Esophagus squamous epithelium (tissue), 4 donors: Measurements from ENCODE around the gene GSAP.

Experiments
- POLR2A ChIP-seq, 4 donors: fragments of 450-650 bp; IDR thresholded peaks; one replicate each; pipeline ENCODE4 v1.6.1; 2017; ENCODE audit warnings: antibody characterized with exemption in 4 of 4, mild to moderate bottlenecking in 4 of 4, moderate library complexity in 3 of 4
- TF ChIP-seq, protein P1 (sequence below), 6 experiments: fragments of 450-650 bp in 4 of 6; fragments of 200-600 bp in 2 of 6; sonication (generic) in 2 of 6; IDR thresholded peaks; one replicate each; pipeline ENCODE4 v1.5.1; 2016 to 2019; ENCODE audit warnings: antibody characterized with exemption in 6 of 6, mild to moderate bottlenecking in 4 of 6, moderate library complexity in 4 of 6

DNA sequence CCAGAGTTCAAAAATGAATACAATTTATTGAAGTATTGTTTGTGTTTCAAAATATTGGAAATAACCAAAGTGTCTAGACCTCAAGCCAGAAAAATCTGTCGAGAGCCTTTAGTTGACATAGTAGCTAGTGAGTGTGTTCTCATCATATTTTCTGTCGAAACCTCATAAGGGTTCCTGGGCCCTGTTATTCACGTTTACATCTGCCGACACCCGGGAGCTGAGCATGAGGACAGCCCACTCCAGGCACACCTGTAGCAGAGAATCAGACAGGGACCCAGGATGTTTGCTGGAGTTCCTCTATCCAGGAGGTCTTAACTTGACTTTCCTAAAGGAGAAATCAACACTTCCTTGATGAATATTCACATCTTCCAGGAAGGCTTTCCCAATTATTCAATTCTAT is 144.4 kb downstream of the GSAP start:
- TF ChIP-seq, protein P1, sequence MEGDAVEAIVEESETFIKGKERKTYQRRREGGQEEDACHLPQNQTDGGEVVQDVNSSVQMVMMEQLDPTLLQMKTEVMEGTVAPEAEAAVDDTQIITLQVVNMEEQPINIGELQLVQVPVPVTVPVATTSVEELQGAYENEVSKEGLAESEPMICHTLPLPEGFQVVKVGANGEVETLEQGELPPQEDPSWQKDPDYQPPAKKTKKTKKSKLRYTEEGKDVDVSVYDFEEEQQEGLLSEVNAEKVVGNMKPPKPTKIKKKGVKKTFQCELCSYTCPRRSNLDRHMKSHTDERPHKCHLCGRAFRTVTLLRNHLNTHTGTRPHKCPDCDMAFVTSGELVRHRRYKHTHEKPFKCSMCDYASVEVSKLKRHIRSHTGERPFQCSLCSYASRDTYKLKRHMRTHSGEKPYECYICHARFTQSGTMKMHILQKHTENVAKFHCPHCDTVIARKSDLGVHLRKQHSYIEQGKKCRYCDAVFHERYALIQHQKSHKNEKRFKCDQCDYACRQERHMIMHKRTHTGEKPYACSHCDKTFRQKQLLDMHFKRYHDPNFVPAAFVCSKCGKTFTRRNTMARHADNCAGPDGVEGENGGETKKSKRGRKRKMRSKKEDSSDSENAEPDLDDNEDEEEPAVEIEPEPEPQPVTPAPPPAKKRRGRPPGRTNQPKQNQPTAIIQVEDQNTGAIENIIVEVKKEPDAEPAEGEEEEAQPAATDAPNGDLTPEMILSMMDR (IDR thresholded peaks at IDR 0.05) = no peak
- no peak for TF ChIP-seq POLR2A (IDR thresholded peaks at IDR 0.05)
